Panc1 (cell line): ENCODE data around the gene OR10A6. TPM values are rescaled to one million over a fixed set of nuclear protein-coding genes. Genes with fewer than 3 reads are reported as not detected.

Experiments
- ATAC-seq: fragments of 200-7000 bp; cut with Tn5 transposase; 2 replicates; pipeline ENCODE4 v1.9.1; 2020; ENCODE audit warnings: mild to moderate bottlenecking, moderate library complexity
- BruUV-seq: library from RNA; stranded (reverse); fragments of 400-500 nt; replicated peaks from 2 replicates; lab custom pipeline; 2021; lab: Mats Ljungman, UMichigan
- CTCF ChIA-PET: fragments of 300-600 bp; sonication (Branson Sonifier 250); formaldehyde crosslinking; loops from one replicate; lab custom pipeline; 2022; ENCODE audit warnings: antibody characterized with exemption; lab: Charles Lee
- POLR2A ChIA-PET: fragments of 300-600 bp; sonication (Branson Sonifier 250); formaldehyde crosslinking; loops from one replicate; lab custom pipeline; 2022; ENCODE audit warnings: antibody characterized with exemption; lab: Charles Lee
- DNase-seq: peaks from one replicate; pipeline ENCODE4 v3.0.0-alpha.2; 2010; ENCODE audit warnings: low read depth, low spot score
- H3K27ac ChIP-seq: 2 replicates; pipeline ENCODE4 v1.5.1; 2011; ENCODE audit warnings: mild to moderate bottlenecking, low read length, inconsistent platforms
- H3K27me3 ChIP-seq: fragments of 200-500 bp; sonication (Bioruptor generic); 2 replicates; pipeline ENCODE4 v1.6.0; 2014; ENCODE audit warnings: low read length, inconsistent platforms; ENCODE audit not compliant: control insufficient read depth, insufficient read depth
- H3K36me3 ChIP-seq: fragments of 200-500 bp; sonication (Bioruptor generic); 2 replicates; pipeline ENCODE4 v1.5.1; 2014; ENCODE audit warnings: inconsistent platforms, mild to moderate bottlenecking, low read length, moderate library complexity; ENCODE audit not compliant: control insufficient read depth, insufficient read depth
- H3K4me1 ChIP-seq: 2 replicates; pipeline ENCODE4 v1.5.1; 2011; ENCODE audit warnings: inconsistent platforms, mild to moderate bottlenecking, low read length, moderate library complexity; ENCODE audit not compliant: control insufficient read depth, insufficient read depth
- H3K4me3 ChIP-seq, 2 experiments: 2 replicates each; pipeline ENCODE4 v1.5.1; 2011 to 2012; ENCODE audit warnings: low read depth in 2 of 2, low read length in 2 of 2, mild to moderate bottlenecking in 2 of 2, inconsistent platforms in 1 of 2, moderate library complexity in 1 of 2
- H3K9me3 ChIP-seq: fragments of 200-500 bp; sonication (Bioruptor generic); 2 replicates; pipeline ENCODE4 v1.5.1; 2014; ENCODE audit warnings: low read depth, mild to moderate bottlenecking, inconsistent platforms, low read length, moderate library complexity; ENCODE audit not compliant: control insufficient read depth, insufficient read depth
- POLR2AphosphoS5 ChIP-seq: IDR thresholded peaks from 2 replicates; pipeline ENCODE4 v1.6.1; 2012; ENCODE audit warnings: mild to moderate bottlenecking, low read depth, low read length, moderate library complexity
- SIN3A ChIP-seq: IDR thresholded peaks from 2 replicates; pipeline ENCODE4 v1.6.1; 2012; ENCODE audit warnings: low read depth, mild to moderate bottlenecking, low read length, moderate library complexity, borderline replicate concordance; ENCODE audit not compliant: insufficient read depth
- TCF7L2 ChIP-seq: IDR thresholded peaks from 2 replicates; pipeline ENCODE4 v1.6.1; 2011; ENCODE audit warnings: mild to moderate bottlenecking, low read depth, low read length, inconsistent platforms
- in situ Hi-C: cut with HindIII; loops from 2 replicates; pipeline ENCODE4 v1.10.0; 2016; ENCODE audit warnings: low sequenced_read_pairs, low pct_unique_long_range_greater_than_20kb
- intact Hi-C: fragments of 100-400 bp; cut with micrococcal nuclease; formaldehyde crosslinking; loops from one replicate; pipeline ENCODE4 v1.10.0; 2022; ENCODE audit not compliant: unreplicated experiment
- total RNA-seq: library from RNA; stranded (reverse); gene quantifications from one replicate; pipeline ENCODE4 v1.2.1, GENCODE V29; 2021; ENCODE audit not compliant: unreplicated experiment
- TF ChIP-seq, protein P1 (sequence below): fragments of 450-650 bp; IDR thresholded peaks from 2 replicates; pipeline ENCODE4 v1.5.1; 2017; ENCODE audit warnings: mild to moderate bottlenecking
- TF ChIP-seq, protein P2 (sequence below), 2 experiments: IDR thresholded peaks; 2 replicates each; pipeline ENCODE4 v1.6.1; 2011 to 2012; ENCODE audit warnings: low read depth in 2 of 2, control low read depth in 1 of 2, low read length in 1 of 2, mild to moderate bottlenecking in 1 of 2, moderate library complexity in 1 of 2; ENCODE audit not compliant: insufficient read depth in 1 of 2

The OR10A6 gene
- total RNA-seq, 1 experiment from 2014 or later, result not detected

- in situ Hi-C loops (no loop called here), intact Hi-C loops (no loop called here)
- H3K27ac ChIP-seq, result no peak overlapping the region
- ATAC-seq (no peak), DNase-seq (no peak)
- no peaks in the 10 kb centered on the region for H3K9me3 ChIP-seq
- no TSS peak for BruUV-seq
- ChIA-PET CTCF (no interaction called here), POLR2A (no interaction called here)
- no peaks in the 10 kb centered on the region; the same call in 1 of the 2 replicates for H3K27me3 ChIP-seq
- H3K4me3 ChIP-seq, result no peak overlapping the region
- no peaks in the 10 kb centered on the region for H3K36me3 ChIP-seq
- TF ChIP-seq, protein P1, sequence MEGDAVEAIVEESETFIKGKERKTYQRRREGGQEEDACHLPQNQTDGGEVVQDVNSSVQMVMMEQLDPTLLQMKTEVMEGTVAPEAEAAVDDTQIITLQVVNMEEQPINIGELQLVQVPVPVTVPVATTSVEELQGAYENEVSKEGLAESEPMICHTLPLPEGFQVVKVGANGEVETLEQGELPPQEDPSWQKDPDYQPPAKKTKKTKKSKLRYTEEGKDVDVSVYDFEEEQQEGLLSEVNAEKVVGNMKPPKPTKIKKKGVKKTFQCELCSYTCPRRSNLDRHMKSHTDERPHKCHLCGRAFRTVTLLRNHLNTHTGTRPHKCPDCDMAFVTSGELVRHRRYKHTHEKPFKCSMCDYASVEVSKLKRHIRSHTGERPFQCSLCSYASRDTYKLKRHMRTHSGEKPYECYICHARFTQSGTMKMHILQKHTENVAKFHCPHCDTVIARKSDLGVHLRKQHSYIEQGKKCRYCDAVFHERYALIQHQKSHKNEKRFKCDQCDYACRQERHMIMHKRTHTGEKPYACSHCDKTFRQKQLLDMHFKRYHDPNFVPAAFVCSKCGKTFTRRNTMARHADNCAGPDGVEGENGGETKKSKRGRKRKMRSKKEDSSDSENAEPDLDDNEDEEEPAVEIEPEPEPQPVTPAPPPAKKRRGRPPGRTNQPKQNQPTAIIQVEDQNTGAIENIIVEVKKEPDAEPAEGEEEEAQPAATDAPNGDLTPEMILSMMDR, result no peak
- TF ChIP-seq TCF7L2 (no peak), POLR2AphosphoS5 (no peak), SIN3A (no peak)
- TF ChIP-seq, protein P2, sequence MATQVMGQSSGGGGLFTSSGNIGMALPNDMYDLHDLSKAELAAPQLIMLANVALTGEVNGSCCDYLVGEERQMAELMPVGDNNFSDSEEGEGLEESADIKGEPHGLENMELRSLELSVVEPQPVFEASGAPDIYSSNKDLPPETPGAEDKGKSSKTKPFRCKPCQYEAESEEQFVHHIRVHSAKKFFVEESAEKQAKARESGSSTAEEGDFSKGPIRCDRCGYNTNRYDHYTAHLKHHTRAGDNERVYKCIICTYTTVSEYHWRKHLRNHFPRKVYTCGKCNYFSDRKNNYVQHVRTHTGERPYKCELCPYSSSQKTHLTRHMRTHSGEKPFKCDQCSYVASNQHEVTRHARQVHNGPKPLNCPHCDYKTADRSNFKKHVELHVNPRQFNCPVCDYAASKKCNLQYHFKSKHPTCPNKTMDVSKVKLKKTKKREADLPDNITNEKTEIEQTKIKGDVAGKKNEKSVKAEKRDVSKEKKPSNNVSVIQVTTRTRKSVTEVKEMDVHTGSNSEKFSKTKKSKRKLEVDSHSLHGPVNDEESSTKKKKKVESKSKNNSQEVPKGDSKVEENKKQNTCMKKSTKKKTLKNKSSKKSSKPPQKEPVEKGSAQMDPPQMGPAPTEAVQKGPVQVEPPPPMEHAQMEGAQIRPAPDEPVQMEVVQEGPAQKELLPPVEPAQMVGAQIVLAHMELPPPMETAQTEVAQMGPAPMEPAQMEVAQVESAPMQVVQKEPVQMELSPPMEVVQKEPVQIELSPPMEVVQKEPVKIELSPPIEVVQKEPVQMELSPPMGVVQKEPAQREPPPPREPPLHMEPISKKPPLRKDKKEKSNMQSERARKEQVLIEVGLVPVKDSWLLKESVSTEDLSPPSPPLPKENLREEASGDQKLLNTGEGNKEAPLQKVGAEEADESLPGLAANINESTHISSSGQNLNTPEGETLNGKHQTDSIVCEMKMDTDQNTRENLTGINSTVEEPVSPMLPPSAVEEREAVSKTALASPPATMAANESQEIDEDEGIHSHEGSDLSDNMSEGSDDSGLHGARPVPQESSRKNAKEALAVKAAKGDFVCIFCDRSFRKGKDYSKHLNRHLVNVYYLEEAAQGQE (IDR thresholded peaks at IDR 0.05; ENCODE audit: insufficient read depth in 1 of 2, low read depth in 2 of 2, low read length in 1 of 2), result no peak
- no peaks in the 10 kb centered on the region for H3K4me1 ChIP-seq
Observed at GRCh38 chr11:7906481-7906880, 24.6 kb downstream of the OR10A6 start.

GRCh38 chr11:7905961-7906429, 25.1 kb downstream of the OR10A6 start:
- DNase-seq, result no peak
- intact Hi-C loops (no loop called here), in situ Hi-C loops (no loop called here)
- CTCF ChIA-PET, result interaction anchor here (1.5 kb wide), 1 partner anchor 81 kb away, joined by 6 read pairs; the partner anchor contains the start of gene EIF3F
- ATAC-seq, result no peak
- BruUV-seq, result no TSS peak
- Histone ChIP-seq H3K4me3 (no peak overlapping the region), H3K27me3 (no peaks in the 10 kb centered on the region; the same call in 1 of the 2 replicates), H3K4me1 (no peaks in the 10 kb centered on the region), H3K27ac (no peak overlapping the region), H3K36me3 (no peaks in the 10 kb centered on the region), H3K9me3 (no peaks in the 10 kb centered on the region)
- POLR2A ChIA-PET, result no interaction called here
- TF ChIP-seq POLR2AphosphoS5, result no peak
- TF ChIP-seq, protein P2 (IDR thresholded peaks at IDR 0.05; ENCODE audit: insufficient read depth in 1 of 2, low read depth in 2 of 2, low read length in 1 of 2), result no peak
- TF ChIP-seq SIN3A, result no peak
- no peak for TF ChIP-seq TCF7L2
- TF ChIP-seq, protein P1, result no peak
